GM10847 (cell line): ENCODE measurements around the gene TACC2.

ENCODE experiments used
- POLR2A ChIP-seq: IDR thresholded peaks from 2 replicates; pipeline ENCODE4 v1.6.1; 2011; ENCODE audit not compliant: insufficient read length; ENCODE audit errors: extremely low read depth

TACC2 gene

DNA sequence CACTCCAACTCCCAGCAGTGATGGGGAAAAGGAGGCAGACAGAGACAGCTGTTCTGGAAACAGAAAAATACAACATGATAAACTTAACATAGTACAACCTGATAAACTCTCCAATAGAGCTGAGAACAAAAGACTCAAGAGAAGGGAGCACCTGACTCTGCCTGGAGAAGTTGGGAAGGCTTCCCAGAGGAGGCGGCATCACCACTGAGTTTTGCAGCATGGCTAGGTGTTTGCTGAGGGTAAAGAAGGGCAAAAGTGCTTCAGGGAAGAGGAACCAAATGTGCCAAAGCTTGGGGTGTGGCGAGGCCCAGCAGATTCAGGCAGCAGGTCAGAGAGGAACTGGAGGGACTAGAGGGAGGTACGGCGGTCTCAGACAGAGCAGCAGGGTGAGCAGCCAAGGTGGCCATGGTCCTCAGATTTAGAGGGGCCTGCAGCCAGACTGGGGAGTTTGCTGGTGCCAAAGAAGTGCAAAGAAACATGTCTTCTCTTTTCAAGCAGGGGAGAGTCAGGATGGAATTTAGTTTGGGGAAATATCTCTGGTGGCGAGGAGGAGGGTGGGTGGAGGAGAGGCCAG, 162.2 kb downstream of the TACC2 start:
- no peak for TF ChIP-seq POLR2A

DNA sequence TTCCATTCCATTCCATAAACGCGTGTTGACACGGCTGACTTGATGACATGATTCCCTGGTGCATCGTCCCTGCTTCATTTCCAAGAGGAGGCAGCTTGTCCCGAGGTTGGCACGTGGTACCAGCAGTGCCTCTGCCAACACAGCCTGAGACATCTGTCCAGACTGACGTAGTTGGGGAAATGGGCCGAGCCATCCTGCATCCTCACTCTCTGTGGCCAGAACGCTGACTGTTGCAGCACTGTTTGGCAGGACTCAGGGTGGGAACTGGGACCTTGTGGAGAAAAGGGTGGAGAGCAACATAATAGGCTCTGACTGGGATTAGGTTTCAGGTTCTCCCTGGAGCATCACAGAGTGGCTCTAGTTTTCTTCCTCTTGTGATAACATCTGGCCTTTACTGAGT, 163.6 kb downstream of the TACC2 start:
- no peak for TF ChIP-seq POLR2A

DNA sequence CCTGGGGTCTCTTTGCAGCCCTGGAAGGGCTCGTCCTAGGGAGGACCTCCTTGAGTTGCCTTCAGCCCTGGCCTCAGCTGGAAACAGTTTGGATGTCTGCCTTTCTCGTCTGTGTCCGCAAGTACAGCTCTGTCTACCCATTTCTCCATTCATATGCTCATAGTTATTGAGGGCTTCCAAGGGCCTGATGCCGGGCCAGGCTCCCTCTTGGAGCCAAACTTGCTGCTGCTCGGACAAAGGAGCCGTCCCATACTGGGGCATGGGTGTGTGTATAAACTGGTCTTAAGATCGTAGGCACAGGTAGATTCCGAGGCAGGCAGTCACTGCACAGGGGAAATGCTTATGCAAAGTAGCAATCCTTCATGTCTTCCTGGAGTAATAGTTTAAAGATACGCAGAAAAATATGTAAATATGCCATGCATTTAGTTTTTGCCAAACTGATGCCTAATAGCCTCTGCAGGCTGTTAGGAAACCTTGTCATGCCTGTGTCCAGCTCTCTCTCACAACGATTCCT, 165.1 kb downstream of the TACC2 start:
- no peak for TF ChIP-seq POLR2A

DNA sequence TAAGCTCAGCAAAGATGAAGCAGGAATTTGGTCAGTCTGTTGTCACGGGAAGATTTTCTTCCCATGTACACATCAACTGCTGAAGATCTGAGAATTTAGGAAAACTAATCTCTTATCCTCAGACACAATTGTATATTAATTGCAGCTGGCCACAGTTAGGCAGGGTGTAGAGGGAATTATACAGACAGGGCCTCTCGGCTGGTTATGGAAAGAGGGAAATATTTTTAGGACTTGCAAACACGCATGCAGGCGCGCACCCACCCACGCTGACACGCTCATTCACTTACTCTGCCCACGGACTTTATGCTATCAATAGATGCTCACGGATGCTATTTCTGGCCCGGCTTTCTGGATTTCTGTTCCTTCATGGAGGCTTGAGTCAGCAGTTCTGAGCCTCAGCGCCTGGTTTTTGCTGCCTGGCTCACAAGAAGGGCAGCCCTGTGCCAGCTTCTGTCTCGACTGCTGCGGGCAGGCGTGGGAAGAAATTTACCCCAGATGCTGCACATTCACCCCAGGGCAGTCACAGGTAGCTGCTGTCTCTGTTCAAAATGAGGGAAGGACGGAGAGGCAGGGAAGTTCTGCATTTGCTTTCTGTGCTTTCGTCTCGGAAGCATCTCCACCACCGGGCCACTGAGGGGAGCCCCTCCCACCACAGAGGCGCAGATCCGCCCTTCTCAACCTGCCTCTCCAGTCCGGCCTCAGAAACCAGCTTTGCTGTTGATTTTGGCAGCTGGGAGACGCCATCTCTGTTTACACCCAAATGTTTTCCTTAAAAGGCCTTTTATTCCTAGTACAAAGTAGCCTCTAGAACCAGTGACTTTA, 165.8 kb downstream of the TACC2 start:
- no peak for TF ChIP-seq POLR2A

DNA sequence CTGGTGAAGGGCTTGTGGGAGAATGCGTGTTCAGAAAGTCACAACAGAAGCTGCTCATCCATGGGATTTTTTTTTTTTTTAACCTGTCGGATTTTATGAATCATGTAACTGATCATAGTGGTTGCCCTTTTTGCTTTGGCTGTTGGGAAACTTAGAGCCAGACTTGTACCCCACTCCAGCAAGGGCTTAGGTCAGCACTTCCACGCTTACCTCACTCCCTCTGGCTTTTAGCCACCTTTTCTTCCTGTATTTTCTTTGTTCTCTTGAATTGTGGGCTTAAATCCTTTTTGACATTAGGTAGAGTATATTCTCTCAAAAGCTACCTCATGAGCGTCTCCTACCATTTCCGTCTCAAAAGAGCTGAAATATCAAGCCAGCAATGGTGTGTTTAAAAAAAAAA, 168.5 kb downstream of the TACC2 start:
- TF ChIP-seq POLR2A = no peak

DNA sequence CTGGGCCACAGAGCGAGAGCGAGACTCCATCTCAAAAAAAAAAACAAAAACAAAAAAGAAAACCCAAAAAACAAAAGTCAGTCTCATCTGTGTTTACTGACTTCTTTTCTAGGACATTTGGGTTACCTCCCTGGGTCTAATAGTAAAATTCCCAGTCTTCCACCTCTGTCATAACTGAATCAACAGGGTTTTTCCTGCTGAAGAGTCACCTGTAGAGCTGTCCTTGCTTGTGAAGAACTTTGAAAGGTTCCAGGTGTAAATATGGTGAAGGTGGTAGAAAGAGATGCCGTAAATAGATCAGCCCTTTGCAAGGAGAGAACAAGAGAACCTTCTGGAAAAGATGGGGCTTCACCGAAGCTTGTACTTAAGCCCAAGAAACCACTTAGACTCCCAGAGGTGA, 169.4 kb downstream of the TACC2 start:
- TF ChIP-seq POLR2A = no peak

DNA sequence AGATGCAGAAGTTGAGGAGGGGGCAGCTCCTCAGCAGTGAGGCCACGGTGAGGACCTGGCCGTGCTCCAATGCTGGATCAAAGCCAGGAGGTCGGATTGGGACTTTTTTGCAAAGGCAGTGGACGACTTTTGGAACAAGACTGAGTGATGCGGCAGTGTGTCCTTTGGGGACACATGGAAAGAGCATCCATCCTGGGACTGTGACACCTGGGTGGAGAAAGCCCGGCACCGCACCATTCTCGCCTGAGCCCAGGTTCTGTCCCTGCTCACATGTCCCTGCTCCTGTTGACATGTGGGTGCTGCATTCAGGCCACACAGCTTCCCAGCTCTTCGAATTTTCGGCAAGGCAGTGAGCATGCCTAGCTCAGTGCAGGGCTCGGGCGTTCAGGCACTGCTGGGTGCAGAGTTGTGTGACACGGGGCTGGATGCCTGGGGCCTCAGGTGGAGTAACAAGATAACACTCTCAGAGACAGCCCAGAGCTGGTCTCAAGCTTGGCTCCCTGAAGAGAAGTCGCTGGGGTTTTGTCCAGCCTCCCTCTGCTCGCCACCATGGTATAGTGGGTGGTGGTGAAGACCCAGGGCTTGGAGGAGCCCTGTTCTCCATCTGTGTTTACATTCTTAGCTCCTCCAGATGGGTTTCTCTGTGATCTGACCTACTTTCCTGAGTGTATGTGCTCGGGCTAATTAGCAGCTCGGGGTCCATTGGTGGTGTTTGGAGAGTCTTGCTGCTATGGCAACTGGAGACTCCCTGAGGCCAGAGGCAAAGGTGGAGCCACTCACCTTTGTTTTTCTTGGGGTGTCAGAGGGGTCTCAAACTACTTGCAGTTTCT, 170.4 kb downstream of the TACC2 start:
- no peak for TF ChIP-seq POLR2A

DNA sequence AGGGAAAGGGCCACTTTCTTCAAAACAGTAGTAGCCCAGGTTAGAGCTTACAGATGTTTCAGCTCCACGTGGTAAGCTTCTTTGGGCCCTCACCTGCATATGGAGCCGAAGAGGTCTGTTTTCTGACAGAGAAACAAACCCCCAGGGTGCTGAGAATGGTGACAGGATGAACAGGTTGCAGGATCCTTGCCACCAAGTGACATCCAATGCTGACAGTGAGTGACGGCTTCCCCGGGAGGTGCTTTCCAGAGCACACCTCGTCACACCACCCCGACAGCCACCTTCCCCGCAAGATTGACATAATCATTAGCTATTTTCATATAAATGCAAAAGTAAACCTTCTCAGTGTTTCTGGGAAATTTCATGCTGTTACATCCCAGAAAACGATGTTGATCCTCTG, 172.8 kb downstream of the TACC2 start:
- TF ChIP-seq POLR2A = no peak

DNA sequence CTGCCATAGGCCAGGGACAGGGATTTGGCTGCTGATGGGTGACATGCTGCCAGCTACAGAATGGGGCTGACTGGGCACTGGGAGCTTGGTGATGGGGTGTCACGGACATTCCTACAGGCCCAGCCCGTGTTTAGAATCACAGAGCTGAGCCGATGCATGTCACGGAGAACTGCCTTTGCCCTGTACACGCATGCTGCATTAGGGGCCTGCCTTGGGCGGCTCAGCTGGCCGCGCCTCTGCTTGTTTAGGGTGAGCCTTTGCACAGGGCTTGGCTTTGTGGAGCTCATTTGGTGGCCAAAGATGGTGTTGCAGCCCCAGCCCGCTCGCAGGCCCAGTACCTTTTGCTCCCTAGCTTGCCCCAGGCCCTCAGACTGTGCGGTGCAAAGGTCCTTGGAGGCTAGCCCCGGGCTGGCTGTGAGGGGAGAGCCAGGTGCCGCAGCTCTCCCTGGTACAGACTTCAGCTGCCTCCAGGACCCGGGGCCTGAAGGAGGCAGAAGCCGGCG, 173.8 kb downstream of the TACC2 start:
- TF ChIP-seq POLR2A = no peak

DNA sequence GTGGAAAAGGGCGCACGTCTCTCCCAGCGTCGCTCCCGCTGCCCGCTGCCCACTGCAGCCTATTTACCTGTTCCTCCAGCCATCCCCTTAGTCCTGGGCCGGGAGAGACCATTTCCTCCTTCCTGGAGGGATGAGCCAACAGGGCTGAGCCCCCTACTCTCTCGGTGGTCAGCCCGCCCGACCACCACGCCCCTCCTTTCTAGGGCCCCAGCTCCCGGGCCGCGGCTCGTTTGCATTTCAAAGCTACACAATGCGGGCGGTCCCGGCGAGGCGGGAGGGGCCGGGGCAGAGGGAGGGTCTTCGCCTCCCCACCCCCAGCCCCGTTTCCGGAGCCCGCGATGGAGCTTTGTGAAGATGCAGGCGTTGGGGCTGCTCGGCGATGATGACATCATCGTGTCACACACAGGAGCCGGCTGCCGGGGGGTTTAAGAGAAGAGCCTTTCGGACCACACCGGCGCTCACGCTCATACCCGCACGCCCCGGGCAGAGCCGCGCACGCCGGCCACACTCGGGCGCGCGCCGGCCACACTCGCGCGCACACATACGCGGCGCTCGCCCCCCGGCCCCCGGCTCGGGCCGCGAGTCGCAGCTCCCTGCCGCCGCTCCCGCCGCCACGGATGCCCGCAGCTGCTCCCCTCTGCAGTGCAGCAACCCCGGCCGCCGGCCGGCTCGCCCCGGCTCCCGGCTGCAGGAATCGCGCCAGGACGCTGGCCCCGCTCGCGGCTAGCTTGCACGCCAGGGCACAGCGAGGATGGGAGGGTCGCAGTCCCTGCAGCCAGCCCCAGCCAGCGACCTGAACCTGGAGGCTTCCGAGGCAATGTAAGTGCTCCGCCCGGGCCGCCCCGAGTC, 174.4 kb downstream of the TACC2 start:
- no peak for TF ChIP-seq POLR2A

DNA sequence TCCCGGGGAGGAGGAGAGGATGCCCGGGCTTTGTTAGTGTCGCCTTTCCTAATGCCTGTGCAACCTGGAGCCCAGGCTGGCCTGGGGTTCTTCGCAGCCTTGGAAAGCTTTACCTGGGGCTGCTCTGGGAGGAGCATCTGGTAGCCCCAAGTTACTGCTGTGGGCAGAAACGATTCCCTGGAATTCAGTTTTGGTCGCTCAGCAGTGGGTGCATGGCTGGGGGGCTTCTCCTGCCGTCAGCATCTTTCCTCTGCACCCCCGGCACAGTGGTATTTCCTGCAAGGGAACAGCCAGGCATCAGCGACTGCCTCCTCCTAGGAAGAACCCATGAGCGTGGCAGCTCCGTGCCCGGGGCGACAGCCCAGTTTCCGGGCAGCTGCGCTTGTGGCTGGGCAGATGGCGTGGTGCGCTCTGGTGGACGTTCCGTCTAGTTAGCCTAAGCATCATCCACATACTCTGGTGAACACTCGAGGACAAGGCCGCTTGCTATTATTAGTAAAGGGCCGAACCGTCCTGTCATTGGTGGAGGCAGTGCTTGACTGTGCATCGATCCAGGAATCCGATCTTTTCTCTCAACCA, 175.1 kb downstream of the TACC2 start:
- no peak for TF ChIP-seq POLR2A

DNA sequence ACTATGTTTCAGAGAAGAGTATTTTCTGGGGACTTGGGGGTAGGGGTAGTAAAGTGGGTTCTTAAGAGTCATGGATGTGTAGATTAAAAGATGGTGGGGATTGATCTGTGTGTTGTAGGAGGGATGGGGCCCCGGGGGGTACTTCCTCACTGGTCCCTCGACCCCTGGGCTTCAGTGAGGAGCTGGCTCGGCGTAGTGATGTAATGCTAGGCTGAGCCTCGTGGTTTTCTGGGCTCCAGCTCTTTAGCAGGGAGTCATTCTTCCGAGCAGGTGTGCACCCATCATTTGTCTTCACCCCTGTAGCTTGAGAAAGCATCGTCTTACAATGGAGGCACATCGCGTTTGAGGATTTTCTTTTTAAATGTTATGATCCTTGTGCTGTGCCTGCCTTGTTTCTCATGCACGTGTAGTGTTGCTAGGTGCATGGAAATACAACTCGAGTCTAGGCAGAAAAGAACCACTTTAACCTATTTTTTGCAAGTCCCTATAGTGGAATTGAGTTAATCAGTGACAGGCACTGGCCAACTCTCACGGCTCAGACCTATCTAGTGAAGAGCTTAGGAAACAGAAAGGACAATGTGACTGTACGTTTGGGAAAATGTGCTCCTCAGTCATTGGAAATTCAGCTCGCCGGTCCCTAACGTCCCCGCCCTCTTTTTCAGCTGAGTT, 176.0 kb downstream of the TACC2 start:
- no peak for TF ChIP-seq POLR2A

DNA sequence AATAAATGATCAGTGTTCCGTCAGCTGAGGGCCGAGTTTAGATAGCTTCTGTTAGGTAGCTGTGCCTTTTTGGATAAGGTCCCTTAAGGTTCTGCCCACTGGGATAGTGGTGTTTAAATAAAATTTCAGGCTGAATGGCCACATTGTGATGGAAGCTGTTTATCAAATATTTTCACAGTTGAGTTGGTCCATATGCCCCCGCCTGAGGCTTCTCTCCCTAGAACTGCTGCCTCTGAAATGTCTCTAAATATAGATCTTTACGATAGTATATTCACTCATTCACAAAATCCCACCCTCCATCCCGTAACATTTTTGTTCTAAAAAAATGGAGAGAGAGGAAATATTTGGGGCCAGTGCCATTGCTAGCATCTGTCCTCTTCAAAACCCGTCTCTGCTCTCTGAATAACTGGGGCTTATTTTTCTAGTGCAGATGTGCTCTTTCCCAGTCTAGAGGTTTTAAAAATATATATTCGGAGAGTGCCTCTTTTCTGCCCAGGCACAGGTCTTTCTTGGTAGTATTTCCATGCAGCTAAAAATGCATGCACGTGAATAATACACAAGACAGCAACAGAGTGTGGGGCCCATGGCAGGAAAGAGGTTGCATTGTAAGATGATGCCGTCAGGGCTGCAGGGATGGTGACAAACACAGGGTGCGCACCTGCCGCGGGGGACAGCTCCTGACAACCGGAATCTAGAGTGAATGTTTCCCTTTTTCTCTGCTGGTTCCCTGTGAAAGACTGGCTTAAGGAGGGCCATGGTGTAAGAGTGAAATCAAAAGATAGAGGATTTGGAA, 176.7 kb downstream of the TACC2 start:
- TF ChIP-seq POLR2A = no peak
